Non-pigmented ciliary epithelial cell (primary cell): ENCODE results near the gene ARL5B.
A peak's percentile ranks its signal among the peaks of the same experiment; 100 is the strongest.

ENCODE experiments used
- DNase-seq: peaks from one replicate; pipeline ENCODE4 v3.0.0-alpha.2; 2010; ENCODE audit warnings: low read depth

Gene ARL5B

DNA sequence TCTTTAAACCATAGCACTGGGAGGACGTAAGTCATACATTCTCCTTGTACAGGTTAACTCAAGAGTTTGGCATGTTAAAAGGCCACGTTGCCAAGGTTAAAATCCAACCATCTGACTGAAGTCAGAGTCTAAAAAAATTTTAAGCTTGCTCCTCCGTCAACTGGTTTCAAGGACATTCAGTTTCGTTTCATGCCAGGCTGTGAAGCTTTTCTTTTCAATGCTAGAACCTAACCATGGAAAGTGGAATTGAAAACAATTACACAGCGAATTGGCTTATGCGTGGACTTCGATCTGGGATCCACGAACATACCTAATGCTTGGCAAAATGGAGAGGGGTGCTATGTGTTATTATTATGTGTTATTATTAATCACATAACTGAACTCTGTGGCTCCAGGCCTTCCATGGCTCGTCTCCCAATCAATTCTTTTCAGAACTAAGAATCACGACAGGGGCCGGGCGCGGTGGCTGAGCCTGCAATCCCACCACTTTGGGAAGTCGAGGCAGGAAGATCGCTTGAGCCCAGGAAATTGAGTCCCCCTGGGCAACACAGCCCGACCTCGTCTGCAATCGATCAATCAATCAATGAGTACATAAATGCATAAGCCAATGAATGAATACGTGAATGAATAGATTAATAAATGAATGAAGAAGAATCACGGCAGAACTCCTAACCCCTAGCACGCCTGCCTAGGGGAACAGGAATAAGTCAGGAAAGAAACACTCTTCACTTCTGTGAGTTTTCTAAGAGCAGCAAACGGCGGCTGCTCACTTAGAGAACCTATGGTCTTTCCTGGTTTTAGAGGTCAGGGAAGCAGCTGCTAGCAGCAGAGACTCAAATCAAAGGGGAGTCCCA lies 733 bp upstream of the ARL5B start:
- DNase-seq = no peak

GRCh38 chr10:18659819-18660535 lies 746 bp downstream of the ARL5B start:
- DNase-seq = no peak

DNA sequence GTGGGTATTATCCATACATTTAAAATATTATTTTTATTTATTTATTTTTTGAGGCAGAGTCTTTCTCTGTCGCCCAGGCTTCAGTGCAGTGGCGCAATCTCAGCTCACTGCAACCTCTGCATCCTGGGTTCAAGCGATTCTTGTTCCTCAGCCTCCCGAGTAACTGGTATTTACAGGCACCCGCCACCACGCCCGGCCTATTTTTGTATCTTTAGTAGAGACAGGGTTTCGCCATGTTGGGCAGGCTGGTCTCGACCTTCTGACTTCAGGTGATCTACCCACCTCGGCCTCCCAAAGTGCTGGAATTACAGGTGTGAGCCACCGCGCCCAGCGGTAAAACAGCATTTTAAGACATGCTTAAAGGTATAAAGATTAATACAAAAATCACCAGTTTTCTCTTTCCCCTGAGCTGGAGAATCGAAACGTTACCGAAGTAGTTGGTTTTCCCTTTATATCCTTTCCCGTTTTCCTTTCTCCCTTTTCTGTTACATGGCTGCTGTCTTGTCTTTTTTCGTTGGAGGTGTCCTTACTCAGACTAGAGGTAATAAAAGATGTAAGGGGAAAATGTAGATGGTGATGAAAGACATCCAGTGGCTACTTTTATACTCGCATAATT lies 1.7 kb downstream of the ARL5B start:
- no peak for DNase-seq

- no peak for DNase-seq
These were observed 5.7 kb downstream of the ARL5B start for GRCh38 chr10:18664841-18665478.

GRCh38 chr10:18665815-18666558 lies 6.8 kb downstream of the ARL5B start:
- no peak for DNase-seq

DNA sequence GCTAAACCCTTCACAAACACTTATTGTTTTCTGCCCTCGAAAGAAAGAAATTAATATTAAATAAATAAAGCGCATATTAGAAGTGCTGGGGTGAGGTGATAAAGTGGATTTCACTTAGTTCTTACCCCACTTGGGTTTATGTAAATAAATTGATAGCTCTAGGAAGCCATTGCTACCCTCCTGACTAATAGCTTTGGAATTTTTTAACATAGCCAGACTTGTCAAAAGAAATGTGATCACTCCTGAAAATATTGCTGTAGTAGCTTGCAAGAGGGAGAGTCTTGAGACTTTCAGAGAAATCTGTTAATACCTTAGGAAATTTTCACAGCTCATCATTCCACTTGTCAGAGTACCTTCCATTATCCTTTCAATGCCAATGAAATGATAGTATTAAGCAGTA lies 7.6 kb downstream of the ARL5B start:
- DNase-seq = peak; percentile 68

DNA sequence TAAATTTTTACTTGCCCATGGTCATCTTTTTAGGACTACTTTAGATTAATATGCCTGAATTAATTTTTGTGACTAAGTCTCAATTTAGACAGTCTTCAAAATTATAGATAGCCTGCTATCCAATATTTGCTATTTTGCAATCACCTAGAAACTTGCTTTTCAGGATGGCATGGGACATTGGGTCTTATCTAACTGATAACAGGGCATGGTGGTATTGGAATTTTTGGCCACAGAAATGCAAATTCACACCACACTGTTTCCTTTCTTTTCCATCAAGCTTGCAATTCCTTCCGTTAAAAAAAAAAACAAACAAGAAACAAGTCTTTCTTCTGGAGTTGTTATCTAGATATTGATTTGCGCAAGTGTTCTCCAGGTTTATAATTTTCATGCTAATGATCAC lies 8.8 kb downstream of the ARL5B start:
- no peak for DNase-seq

DNA sequence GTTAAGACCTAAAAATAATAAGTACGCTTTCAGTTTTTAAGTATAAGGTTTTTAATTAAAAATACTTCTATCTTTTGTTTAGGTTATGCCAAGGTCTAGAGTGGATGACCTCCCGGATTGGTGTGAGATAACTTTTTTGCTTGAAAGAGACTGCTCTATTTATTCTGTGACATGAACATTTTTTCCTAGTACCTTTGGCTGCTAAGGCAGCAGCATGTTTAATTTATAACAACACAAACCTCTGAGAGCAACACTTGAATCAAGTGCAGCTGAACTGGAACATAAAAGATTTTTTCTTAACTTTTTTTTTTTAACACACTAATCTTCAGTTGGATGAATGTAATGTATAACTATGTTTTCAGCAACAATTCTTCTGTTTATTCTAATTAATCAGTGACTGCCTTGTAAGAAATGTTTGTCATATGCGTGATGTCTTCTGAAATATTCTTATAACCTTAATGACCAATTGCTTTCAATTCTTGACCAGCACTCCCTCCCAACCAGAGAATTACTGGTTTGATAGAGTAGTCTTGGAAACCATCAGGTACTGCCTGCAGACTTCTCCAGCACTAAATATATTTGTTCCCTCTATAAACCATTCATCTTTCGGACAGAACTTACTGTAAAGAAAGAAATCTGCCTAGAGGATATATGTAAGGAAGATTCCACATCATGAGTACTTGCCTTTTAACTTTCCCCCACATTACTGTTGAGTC lies 16.0 kb downstream of the ARL5B start:
- no peak for DNase-seq

DNA sequence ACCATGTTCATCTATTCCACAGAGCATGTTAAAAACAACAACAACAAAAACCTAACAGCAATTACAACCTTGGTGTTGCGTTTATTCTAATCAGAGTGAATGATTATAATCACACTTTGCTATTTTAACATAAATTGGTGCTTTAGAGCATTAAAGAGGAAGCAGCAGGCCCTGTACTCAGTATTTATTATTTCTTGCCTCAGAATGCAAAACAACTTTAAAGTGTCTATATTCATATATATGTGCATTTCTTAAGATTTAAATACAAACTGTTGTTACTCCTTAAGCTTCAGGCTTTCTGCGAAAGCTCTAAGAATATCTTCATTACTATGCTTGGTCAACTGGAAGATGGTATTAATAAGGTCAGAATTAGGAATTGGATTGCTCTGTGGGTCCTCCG lies 21.5 kb downstream of the ARL5B start:
- no peak for DNase-seq

DNA sequence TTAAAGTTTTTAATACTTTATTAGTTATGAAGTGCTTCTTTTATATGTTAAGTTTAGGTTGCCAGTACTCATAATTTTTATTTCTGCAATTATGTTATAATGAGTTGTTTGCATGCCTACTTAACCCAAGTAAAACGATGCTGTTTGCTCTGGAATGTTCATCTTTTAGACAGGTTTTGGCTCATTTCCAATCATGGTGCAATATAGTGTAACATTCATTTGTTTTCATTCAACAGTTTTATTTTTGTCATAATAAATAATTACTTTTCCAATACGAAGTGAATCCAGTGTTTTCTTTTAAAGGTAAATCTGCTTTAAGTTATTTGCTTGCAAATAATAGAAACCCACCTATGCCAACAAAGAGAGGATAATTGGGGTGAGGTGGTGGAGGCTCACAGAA lies 22.1 kb downstream of the ARL5B start:
- DNase-seq = no peak

- no peak for DNase-seq
These were observed 22.8 kb downstream of the ARL5B start for GRCh38 chr10:18681971-18682411.

- DNase-seq = no peak
These were observed 24.2 kb downstream of the ARL5B start for GRCh38 chr10:18683427-18683826.

DNA sequence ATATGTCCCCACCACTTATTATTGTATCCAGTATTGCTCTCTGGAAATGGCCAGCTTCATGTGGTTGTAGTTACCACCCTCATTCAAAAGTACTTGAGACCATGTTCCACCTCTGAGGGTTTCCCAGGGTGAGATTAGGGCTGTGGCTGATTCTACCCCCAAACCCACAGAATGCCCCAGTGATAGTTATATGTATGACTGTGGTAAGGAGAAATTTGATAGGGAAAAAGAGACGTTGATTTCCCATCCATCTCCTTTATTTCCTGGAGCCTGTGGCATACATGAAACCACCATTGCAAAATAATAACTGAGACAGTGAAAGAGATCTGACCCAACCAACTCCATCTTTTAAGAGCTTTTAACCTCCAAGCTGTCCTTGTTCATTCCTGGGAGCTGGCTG lies 25.2 kb downstream of the ARL5B start:
- no peak for DNase-seq

GRCh38 chr10:18684953-18685352 lies 25.7 kb downstream of the ARL5B start:
- no peak for DNase-seq

GRCh38 chr10:18685555-18685954 lies 26.3 kb downstream of the ARL5B start:
- DNase-seq = no peak

DNA sequence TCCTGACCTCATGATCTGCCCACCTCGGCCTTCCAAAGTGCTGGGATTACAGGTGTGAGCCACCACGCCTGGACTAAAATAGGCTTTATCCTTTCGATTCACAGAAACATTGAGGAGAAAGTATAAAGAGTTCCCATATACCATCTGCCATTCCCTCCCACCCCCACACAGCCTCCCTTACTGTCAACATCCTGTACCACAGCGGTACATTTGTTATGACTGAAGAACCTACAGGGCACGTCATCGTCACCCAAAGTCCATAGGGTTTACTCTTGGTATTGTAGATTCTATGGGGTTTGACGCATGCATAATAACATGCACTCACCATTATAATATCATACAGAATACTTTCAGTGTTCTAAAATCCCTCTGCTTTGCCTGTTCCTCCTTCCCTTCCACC lies 28.0 kb downstream of the ARL5B start:
- no peak for DNase-seq

DNA sequence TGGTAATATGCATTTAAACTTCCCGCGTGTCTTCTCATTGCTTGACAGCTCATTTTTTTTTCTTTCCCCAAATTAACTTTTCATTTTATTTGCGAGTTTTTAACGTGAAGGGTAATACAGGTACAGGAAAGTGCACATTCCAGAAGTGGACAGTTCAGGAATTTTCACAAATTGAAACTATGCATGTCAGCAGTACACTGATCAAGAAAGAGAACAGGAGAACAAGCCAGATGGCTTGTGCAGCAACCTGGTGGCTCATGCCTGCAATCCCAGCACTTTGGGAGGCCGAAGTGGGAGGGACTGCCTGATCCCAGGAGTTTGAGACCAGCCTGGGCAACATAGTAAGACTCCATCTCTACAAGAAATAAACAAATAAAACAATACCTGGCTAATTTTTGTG lies 28.5 kb downstream of the ARL5B start:
- DNase-seq = no peak

- DNase-seq = no peak
These were observed 30.3 kb downstream of the ARL5B start for GRCh38 chr10:18689498-18689897.

- DNase-seq = no peak
These were observed 31.3 kb downstream of the ARL5B start for GRCh38 chr10:18690541-18690940.

GRCh38 chr10:18699849-18700840 lies 40.9 kb downstream of the ARL5B start:
- no peak for DNase-seq
